Measurements from ENCODE around the gene PHIP.
"Not testable (repeated sequence)": the region's sequence is repeated elsewhere in the genome, so short reads cannot be mapped to it uniquely, and the experiment has no call there.

The PHIP gene

DNA sequence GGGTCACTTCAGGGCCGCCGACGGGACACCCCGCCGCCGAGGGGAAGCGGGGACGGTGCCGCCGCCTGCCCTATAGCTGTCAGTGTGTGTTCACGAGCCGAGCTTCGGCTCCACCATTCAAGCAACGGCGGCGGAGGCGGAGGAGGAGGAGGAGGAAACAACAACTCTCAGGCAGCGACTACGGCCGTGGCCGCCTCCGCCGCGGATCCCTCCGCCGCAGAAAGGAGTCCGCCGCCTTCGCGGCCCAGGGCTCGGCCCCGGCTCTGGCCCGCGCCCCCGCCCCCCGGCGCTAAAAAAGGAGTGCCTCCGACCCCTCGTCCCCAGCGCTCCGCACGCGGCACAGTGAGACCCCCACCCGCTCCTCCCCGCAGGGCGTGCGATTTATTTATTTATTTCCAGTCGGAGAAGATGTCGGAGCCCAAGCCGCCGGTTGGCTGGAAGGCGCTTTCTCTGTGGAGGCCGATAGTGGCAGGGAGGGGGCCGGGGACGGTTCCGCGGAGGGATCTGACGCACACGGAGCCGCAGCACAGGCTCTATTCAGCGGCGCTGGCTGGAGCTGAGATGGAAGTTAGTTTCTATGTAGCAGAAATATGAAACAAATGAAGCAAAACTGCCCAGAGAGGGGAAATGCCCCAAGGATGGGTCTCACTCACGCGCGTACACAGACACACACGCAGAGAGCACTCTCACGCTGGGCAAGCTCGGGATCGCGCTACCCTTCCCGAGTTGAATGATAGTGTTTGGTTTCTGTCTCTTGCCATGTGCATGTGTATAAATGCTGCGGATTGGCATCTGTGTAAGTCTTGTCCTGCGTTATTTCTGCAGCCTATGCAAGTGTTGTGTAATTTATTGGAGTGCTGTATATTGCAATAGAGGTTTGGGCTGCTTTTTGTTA lies at the start of gene PHIP:
TSS of gene PHIP (minus strand) at position 180 of the 895 bp plus-strand sequence. CDS start 186 bp downstream, outside the sequence.
- DNase-seq (ENCODE audit: low read depth in 2 of 3, low spot score in 1 of 3): peak; percentile 82 to 86 (median 85)

DNA sequence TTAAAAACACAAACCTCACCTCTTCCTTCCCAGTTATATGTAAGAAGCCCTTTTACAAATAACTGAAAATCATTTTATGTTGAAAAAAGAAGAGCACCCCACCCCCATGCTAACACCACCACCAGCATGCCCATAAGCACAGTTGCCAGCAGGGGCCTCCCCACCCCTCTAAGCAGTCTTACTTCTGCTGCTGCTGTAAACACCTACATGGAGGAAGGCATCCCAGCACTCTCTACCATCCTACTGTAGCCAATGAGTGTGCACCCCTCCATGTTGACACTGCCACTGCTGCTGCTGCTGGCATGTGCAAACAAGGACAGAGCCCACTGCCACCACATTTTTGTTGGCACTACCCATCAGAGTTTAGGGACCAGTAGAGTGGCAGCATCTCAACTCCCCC lies 49.6 kb upstream of the PHIP start:
- no peak for DNase-seq (ENCODE audit: low read depth in 2 of 3, low spot score in 1 of 3)

DNA sequence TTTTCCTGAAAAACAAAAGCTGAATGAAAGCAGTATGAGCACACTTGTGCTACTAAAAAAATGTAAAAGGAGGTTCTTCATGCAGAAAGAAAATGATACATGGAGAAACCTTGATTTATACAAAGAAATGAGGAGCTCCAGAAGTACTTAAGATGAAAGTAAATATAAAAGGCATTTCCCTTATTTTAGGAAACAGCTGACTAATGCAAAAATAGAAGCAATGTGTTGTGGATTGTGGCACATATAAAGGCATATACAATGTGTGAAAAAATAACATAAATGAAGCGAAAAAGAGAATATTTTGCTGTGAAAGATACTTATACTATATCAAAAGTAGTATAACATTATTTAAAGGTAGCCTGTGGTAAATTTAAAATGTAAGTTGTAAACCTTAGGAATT lies 41.2 kb upstream of the PHIP start:
- DNase-seq (ENCODE audit: low read depth in 2 of 3, low spot score in 1 of 3): no peak

DNA sequence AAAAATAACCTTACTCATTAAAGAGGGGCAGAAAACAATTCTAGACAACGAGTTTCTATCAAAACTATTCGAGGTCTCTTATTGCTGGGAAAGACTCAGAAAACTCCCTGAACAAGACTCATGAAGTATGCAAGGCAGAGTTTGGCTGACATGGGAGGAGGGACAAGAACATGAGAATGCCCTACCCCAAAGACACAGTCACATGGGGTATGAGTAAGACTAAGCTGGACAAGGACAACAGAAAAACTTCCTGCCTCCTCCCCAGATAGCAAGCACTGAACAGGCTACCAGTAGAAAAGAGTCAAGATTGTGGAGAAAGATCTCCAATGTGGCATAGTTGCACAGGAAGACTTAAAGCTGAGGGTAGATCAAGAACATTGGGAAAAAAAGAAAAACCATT lies 39.7 kb upstream of the PHIP start:
- no peak for DNase-seq (ENCODE audit: low read depth in 2 of 3, low spot score in 1 of 3)

DNA sequence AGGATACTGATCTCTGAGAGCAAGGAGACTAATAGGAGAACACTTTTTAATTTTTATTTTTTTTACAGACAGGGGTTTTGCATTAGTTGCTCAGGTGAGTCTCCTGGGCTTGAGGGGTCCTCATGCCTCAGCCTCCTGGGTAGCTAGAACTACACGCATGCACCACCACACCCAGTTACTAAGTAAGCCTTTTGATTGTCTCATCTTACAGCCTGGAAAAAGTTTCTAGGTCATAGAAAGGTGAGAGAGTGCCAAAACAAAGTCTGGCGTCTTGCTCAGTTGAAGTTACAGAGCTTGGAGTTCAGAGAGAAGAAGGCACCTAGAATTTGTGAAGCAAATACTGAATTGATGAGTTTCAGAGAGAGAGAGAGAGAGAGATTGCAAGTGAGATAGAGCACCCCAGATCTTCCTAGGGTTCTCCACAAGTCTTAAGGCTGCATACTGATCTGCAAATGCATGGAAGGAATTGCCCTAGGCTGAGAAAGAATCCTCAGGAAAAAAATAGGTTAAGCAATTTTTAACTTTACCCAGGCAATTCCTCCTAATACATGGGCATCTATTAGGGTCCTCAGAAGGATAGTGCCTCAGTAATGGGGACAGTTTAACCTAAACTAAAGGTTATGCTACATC lies 37.6 kb upstream of the PHIP start:
- no peak for DNase-seq (ENCODE audit: low read depth in 2 of 3, low spot score in 1 of 3)

DNA sequence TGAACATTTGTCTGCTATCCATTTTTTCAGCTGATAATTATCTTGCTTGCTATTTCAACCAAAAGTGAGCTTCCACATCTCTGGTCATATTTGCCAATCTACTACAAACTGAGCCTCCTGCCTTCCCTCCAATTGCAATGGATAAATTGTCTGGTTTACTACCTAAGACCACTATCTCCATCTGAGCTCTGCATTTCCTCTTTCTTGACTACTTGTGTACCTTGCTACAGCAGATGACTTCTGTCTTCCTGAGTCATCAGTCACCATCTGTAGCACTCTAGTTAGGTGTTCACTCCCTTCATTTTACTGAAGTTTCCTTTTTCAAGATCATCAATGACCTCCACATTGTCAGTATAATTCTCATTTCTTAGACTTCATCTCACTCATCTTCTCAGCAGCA lies 33.5 kb upstream of the PHIP start:
- no peak for DNase-seq (ENCODE audit: low read depth in 2 of 3, low spot score in 1 of 3)

DNA sequence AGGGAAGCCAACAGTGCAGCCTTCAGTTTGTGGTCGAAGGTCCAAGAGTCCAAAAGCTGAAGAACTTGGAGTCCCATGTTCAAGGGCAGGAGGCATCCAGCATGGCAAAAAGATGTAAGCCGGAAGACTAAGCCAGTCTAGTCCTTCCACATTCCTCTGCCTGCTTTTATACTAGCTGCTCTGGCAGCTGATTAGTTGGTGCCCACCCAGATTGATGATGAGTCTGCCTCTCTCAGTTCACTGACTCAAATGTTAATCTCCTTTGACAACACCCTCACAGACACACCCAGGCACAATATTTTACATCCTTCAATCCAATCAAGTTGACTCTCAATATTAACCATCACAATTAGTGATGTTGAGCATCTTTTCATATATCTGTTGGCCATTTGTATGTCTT lies 23.1 kb upstream of the PHIP start:
- no peak for DNase-seq (ENCODE audit: low read depth in 2 of 3, low spot score in 1 of 3)

DNA sequence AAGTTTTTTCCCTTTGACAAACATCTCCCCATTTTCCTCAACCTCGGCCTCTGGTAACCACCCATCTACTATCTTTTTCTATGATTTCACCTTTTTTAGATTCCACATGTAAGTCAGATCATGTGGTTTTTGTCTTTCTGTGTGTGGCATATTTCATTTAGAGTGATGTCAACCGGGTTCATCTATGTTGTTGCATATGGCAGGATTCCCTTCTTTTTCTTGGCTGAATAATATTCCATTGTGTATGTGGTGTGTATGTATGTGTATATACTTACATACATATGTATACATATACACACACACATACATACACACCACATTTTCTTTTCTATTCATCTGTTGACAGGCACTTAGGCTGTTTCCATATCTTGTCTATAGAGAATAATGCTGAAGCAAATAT lies 22.2 kb upstream of the PHIP start:
- DNase-seq (ENCODE audit: low read depth in 2 of 3, low spot score in 1 of 3): no peak

DNA sequence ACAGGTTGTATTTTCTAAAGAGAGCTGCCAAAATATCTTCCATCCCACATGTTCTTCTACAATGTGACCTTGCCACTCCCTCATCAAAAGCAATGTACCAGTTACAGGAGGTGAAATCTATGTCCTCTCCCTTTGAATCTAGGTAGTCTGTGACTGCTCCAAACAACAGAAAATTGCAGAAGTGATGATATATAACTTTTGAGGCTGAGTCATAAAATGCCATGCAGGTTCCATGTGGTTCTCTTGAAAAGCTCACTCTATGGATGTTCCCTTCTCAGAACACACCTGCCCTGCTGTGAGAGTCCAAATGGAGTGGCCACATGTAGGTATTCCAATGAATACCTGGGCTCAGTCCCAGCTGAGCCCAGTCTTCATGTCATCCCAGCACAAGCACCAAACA lies 16.9 kb upstream of the PHIP start:
- no peak for DNase-seq (ENCODE audit: low read depth in 2 of 3, low spot score in 1 of 3)

DNA sequence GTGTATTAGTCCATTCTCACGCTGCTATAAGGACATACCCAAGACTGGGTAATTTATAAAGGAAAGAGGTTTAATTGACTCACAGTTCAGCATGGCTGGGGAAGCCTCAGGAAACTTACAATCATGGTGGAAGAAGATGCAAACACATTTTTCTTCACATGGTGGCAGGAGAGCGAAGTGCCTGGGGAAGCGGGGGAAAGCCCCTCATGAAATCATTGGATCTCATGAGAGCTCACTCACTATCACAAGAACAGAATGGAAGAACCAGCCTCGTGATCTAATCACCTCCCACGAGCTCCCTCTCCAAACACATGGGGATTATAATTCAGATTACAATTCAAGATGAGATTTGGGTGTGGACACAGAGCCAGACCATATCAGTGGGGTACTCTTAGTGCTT lies 13.7 kb upstream of the PHIP start:
- not testable (repeated sequence) for DNase-seq (ENCODE audit: low read depth in 2 of 3, low spot score in 1 of 3)

DNA sequence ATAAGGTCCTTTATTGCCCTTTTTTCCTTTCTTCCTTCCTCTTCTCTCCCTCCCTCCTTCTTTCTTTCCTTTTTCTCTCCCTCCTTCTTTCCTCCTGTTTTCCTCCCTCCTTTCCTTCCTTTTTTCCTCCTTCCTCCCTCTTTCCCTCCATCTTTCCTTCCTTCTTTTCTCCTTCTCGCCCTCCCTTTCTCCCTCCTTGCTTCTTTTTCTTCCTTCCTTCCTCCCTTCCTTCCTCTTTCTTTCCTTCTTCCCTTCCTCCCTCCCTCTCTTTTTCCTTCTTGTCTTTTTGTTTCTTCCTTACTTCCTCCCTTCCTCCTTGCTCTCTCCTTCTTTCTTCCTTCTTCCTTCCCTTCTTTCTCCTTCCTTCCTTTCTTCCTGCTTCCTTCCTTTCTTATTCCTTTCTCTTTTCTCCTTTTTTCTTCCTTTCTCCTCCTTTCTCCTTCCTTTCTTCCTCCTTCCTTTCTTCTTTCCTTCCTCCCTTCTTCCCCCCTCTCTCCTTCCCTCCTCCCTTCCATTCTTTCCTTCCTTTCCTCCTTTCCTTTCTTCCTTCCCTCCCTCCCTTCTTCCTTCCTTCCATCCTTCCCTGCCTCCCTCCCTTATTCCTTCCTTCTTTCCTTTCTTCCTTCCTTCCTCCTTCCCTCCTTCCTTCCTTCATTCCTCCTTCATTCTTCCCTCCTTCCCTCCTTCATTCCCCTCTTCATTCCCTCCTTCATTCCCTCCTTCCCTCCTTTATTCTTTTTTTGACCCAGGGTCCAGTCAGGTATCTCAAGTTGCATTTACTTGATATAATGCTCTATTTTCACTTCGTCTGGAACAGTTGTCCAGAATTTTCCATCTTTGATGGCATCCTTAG lies 11.7 kb upstream of the PHIP start:
- no peak for DNase-seq (ENCODE audit: low read depth in 2 of 3, low spot score in 1 of 3)

DNA sequence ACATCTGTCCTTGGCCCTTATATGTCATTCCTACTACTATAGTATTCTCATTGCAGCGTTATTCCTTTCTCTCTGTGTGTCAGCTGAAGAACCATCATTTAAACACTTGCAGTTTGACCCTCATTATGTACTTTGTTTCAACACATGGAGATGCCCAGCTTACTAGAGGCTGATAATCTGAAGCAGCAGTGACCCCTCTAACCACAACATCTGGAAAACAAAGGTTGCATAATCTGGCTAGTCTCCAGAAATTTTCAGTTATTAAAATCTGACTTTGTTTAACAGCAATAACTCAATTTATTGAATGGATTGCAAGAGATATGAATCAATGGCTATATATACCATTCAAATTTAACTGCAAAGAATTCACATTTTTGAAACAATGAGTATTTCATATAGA lies 6.6 kb upstream of the PHIP start:
- no peak for DNase-seq (ENCODE audit: low read depth in 2 of 3, low spot score in 1 of 3)

DNA sequence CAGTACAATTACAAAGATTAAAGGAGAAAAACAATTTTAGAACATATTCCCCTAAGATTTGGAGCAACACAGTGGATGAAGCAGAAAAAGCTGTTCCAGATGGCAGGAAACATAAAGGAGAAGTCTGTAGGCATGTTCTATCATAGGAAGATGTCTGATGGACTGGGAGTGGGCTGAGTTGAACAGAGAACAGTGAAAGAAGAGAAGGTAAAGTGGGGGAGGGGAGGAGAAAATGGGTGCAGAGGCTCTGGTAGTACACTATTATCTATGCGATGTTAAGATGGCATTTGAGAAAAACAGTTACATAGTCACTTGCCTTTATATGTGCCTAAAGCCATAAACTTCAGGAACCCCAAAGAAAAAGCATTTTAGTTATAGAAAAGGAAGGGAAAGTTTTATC lies 4.2 kb upstream of the PHIP start:
- no peak for DNase-seq (ENCODE audit: low read depth in 2 of 3, low spot score in 1 of 3)

DNA sequence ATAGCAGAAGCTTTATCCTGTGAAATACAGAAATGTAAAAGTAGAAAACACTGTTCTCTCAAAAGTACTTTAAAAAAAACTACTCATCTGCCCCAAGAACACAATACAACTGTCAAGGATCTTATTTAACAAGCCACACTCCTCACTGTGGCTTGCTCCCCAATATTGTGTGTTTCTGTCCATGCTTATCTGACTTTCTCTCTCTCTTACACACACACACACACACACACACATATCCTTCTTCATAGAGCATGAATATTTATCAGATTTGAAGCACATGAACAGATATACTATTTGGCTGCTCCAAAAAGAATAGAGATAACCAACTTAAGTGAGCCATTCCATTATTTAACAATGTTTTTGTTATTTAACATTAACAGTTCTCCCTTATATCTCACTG lies 3.6 kb upstream of the PHIP start:
- DNase-seq (ENCODE audit: low read depth in 2 of 3, low spot score in 1 of 3): no peak

DNA sequence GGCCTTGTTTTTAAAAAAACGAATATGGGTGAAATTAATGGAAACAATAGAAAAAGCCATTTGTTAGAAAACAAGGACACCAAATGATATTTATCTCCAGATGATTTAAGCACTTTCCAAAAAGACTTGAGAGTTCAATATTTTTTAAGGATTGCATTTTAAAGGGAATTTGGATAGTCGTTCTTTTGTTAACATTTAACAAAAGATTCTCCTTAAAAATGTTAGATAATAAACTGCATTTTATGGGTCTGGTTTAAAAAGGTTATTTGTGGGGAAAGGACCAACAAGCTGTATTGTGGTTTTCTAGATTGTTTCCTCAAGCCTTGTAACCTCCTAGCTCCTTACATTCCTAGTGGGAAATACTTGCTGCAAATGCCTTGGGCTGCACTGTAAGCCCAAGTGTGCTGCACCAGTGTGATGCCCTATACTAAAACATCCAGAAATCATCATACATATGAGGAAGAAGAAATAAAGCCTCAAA lies 1.5 kb upstream of the PHIP start:
- no peak for DNase-seq (ENCODE audit: low read depth in 2 of 3, low spot score in 1 of 3)

DNA sequence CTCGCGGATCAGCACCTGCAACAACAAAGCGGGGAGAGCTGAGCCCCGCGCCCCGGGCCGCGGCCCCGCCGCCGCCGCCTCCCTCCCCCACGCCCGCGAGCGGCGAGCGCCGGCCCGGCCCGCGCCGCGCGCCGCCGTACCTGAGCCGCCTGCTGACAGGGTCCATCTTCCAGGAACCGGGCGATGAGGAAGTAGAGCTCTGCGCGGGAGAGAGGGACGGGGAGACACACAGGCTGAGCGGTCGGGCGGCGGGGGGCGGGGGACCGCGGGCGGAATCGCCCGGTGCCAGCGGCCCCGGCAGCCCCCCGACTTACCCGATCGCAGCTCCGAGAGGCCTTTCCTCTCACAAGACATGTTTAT lies 359 bp downstream of the PHIP start:
- DNase-seq (ENCODE audit: low read depth in 2 of 3, low spot score in 1 of 3): peak in 1 of 3 donors; percentile 12

DNA sequence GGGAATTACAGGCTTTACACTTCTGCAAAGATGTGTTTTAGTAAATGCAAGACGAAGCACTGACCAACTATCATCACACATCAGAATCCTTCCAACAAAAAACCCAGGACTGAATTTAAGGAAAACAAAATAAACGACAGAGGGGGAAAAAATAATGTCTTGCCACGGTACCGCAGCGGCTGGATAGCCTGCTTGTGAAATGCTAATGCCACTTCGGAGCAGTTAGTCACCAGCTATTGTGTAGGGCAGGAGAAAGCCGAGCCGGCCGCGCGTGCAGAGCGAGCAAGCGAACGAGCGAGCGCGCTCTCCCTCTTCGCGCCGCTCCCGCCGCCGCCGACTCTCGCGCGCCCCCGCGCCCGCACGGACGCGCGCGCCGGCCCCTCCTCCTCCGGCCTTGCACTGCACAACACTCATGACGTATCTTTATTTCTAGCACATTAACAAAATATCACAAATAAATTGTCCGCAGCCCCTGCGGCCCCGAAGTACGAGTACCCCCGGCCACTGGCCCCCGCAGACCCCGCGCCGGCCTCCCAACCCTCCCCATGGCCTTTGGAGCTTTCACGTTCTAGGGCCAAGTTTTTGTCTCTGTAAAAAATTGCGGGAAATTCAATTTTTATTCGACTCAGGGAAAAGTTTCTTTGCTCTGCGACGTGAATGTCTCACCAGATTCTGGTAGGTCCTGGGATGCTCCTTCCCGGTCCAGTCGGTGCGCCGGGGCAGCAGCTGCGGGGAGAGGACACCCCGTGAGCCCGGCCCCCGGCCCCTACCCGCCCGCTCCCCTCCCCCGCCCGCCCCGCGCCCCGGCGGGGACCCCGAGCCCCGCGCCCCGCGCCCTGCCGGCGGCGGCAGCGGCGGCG lies 1.0 kb downstream of the PHIP start:
- peak; percentile 72 to 82 (median 79) for DNase-seq (ENCODE audit: low read depth in 2 of 3, low spot score in 1 of 3)

DNA sequence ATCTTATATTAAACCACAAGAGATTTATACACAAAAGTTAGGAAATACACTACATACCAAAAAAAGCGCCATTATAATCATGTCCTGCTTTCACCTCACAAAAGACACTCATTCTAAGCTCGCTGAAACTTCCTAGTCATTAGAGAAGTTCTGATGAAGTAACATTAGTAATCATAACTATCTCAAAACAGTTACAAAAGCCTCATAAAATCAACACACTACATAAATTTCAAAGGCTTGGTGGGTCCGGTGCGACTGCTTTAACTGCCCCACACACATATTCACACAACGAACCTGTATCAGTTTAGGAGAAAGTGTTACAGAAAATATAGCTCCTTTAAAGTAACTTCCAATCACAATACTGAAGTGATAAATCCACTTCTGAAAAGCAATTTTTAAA lies 1.9 kb downstream of the PHIP start:
- DNase-seq (ENCODE audit: low read depth in 2 of 3, low spot score in 1 of 3): no peak

DNA sequence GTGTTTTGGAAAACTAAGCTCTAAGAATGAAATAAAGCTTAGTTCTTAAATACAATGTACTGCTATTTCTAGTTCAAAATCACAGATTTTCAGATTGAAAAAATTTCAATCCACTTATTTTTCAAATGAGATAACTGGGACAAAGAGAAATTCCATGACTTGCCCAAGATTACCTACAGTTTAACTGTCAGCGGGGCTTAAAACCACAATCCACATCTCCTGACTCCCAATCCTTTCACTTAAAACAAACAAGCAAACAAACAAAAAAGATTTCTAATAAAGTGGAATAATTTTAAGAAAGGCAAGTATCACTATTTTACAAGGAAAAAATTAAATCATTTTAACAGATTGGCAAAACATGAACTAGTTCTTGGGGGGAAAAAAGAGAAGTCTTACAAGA lies 4.2 kb downstream of the PHIP start:
- DNase-seq (ENCODE audit: low read depth in 2 of 3, low spot score in 1 of 3): no peak

DNA sequence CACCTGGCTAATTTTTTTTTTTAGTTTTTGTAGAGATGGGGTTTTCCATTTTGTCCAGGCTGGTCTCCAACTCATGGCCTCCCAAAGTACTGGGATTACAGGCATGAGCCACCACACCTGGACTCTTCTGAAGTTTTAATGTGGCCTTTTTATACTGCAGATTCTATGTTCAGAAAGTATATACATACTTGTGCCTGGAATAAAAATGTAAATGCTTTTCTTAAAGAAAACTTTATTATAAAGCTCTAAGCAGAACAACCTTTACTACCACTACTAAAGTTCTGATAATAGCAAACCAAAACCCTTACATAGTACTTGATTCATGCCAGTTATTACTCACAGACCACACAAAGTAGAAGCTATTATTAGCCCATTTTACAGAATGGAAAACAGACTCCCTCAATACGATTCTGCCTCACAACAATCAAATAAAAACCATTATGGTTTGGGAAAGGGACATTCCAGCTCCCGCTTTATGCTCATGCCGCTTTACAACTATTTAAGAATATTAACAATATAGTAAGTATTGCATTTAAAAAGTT lies 5.3 kb downstream of the PHIP start:
- DNase-seq (ENCODE audit: low read depth in 2 of 3, low spot score in 1 of 3): no peak

Data from stimulated activated CD4-positive, alpha-beta T cell treated with anti-CD3 and anti-CD28 coated beads, Interleukin-12 subunit alpha, Interleukin-12 subunit beta, amount 100 ng/mL, for 48 hours (primary cell).